GM23338 (cell line): Measurements from ENCODE around the gene TRIO. TPM values are rescaled to one million over a fixed set of nuclear protein-coding genes. Genes with fewer than 3 reads are reported as not detected.

Experiments
- ATAC-seq: fragments of 200-7000 bp; cut with Tn5 transposase; 3 replicates; pipeline ENCODE4 v1.9.1; 2020
- DNase-seq: peaks from one replicate; pipeline ENCODE4 v3.0.0-alpha.2; 2015; ENCODE audit warnings: low spot score
- H2AFZ ChIP-seq: fragments of 200-600 bp; sonication (generic); 2 replicates; pipeline ENCODE4 v1.8.0; 2016; ENCODE audit warnings: antibody characterized with exemption, mild to moderate bottlenecking, moderate library complexity
- H3F3A ChIP-seq: fragments of 200-600 bp; sonication (generic); replicated peaks from 2 replicates; pipeline ENCODE4 v1.8.0; 2017; ENCODE audit warnings: antibody characterized with exemption, mixed run types, low read depth
- H3K27ac ChIP-seq: fragments of 200-600 bp; sonication (generic); 2 replicates; pipeline ENCODE4 v1.6.1; 2016; ENCODE audit warnings: low read depth
- H3K27me3 ChIP-seq: fragments of 200-600 bp; sonication (generic); 2 replicates; pipeline ENCODE4 v1.8.0; 2016; ENCODE audit warnings: mild to moderate bottlenecking, mixed run types, moderate library complexity; ENCODE audit not compliant: insufficient read depth
- H3K36me3 ChIP-seq: fragments of 200-600 bp; sonication (generic); 2 replicates; pipeline ENCODE4 v1.8.0; 2016; ENCODE audit warnings: mild to moderate bottlenecking; ENCODE audit not compliant: insufficient read depth
- H3K4me1 ChIP-seq: fragments of 200-600 bp; sonication (generic); 2 replicates; pipeline ENCODE4 v1.8.0; 2016; ENCODE audit warnings: mild to moderate bottlenecking, moderate library complexity; ENCODE audit not compliant: insufficient read depth
- H3K4me2 ChIP-seq: fragments of 200-600 bp; sonication (generic); 2 replicates; pipeline ENCODE4 v1.7.1; 2017; ENCODE audit warnings: mixed run types
- H3K4me3 ChIP-seq: fragments of 200-600 bp; sonication (generic); 2 replicates; pipeline ENCODE4 v1.6.1; 2016; ENCODE audit warnings: mixed run types
- H3K79me2 ChIP-seq: fragments of 200-600 bp; sonication (generic); replicated peaks from 2 replicates; pipeline ENCODE4 v1.8.0; 2017; ENCODE audit warnings: mild to moderate bottlenecking; ENCODE audit not compliant: insufficient read depth
- H3K9me2 ChIP-seq: fragments of 200-600 bp; sonication (generic); 2 replicates; pipeline ENCODE4 v1.8.0; 2017; ENCODE audit not compliant: insufficient read depth
- H4K20me1 ChIP-seq: fragments of 200-600 bp; sonication (generic); replicated peaks from 2 replicates; pipeline ENCODE4 v1.8.0; 2017; ENCODE audit warnings: mild to moderate bottlenecking; ENCODE audit not compliant: insufficient read depth
- H3K27ac Mint-ChIP-seq: 2 replicates; pipeline ENCODE4 v1.8.0; 2020; ENCODE audit warnings: inconsistent platforms, mild to moderate bottlenecking, moderate library complexity, mixed read lengths
- H3K27me3 Mint-ChIP-seq: 3 replicates; pipeline ENCODE4 v1.8.0; 2022; ENCODE audit warnings: low read depth, mild to moderate bottlenecking, moderate library complexity, mixed read lengths, inconsistent platforms; ENCODE audit not compliant: insufficient read depth, poor library complexity
- H3K36me3 Mint-ChIP-seq: 3 replicates; pipeline ENCODE4 v1.8.0; 2021; ENCODE audit warnings: low read depth, mild to moderate bottlenecking, inconsistent platforms, moderate library complexity, mixed read lengths
- H3K4me1 Mint-ChIP-seq: 3 replicates; pipeline ENCODE4 v1.8.0; 2020; ENCODE audit warnings: mild to moderate bottlenecking, inconsistent platforms, mixed read lengths
- H3K4me3 Mint-ChIP-seq: 3 replicates; pipeline ENCODE4 v1.8.0; 2021; ENCODE audit warnings: moderate library complexity, mild to moderate bottlenecking, inconsistent platforms, mixed read lengths
- H3K9me3 Mint-ChIP-seq: 3 replicates; pipeline ENCODE4 v1.8.0; 2020; ENCODE audit warnings: moderate library complexity, mild to moderate bottlenecking, inconsistent platforms, mixed read lengths
- CREB1 ChIP-seq: fragments of 250-450 bp; sonication (Bioruptor Pico); IDR thresholded peaks from 2 replicates; pipeline ENCODE4 v1.5.0; 2020; ENCODE audit warnings: low read depth, mild to moderate bottlenecking, moderate library complexity
- CTCF ChIP-seq, 2 experiments: fragments of 200-600 bp in 1 of 2; sonication (generic) in 1 of 2; conservative IDR thresholded peaks; 2 replicates each; pipeline versions ENCODE4 v1.5.1 to v1.6.1; 2016 to 2017; ENCODE audit warnings: antibody characterized with exemption in 2 of 2, low read depth in 2 of 2, mild to moderate bottlenecking in 2 of 2, moderate library complexity in 1 of 2
- ETS1 ChIP-seq: IDR thresholded peaks from 2 replicates; pipeline ENCODE4 v1.6.1; 2016; ENCODE audit warnings: antibody characterized with exemption
- EZH2 ChIP-seq: fragments of 200-600 bp; sonication (generic); IDR thresholded peaks from one replicate; pipeline ENCODE4 v1.8.0; 2017; ENCODE audit warnings: antibody characterized with exemption, mild to moderate bottlenecking, low read depth; ENCODE audit not compliant: unreplicated experiment
- EZH2phosphoT487 ChIP-seq: fragments of 200-600 bp; sonication (generic); IDR thresholded peaks from one replicate; pipeline ENCODE4 v1.8.1; 2018; ENCODE audit warnings: antibody characterized with exemption; ENCODE audit not compliant: unreplicated experiment
- JUNB ChIP-seq: IDR thresholded peaks from one replicate; pipeline ENCODE4 v1.6.1; 2016; ENCODE audit warnings: antibody characterized with exemption; ENCODE audit not compliant: unreplicated experiment
- NANOG ChIP-seq: IDR thresholded peaks from 2 replicates; pipeline ENCODE4 v1.6.1; 2016; ENCODE audit warnings: antibody characterized with exemption, borderline replicate concordance
- POLR2AphosphoS5 ChIP-seq: IDR thresholded peaks from 2 replicates; pipeline ENCODE4 v1.6.1; 2016; ENCODE audit warnings: antibody characterized with exemption, low read depth
- REST ChIP-seq: IDR thresholded peaks from one replicate; pipeline ENCODE4 v1.6.1; 2018; ENCODE audit warnings: antibody characterized with exemption; ENCODE audit not compliant: unreplicated experiment
- STAT1 ChIP-seq: IDR thresholded peaks from one replicate; pipeline ENCODE4 v1.6.1; 2016; ENCODE audit warnings: antibody characterized with exemption; ENCODE audit not compliant: unreplicated experiment
- ZNF114 ChIP-seq: fragments of 250-450 bp; sonication (Bioruptor Pico); IDR thresholded peaks from 2 replicates; pipeline ENCODE4 v1.5.0; 2020; ENCODE audit warnings: mild to moderate bottlenecking, moderate library complexity
- ZNF331 ChIP-seq: fragments of 250-450 bp; sonication (Bioruptor Pico); IDR thresholded peaks from 2 replicates; pipeline ENCODE4 v1.5.0; 2020; ENCODE audit warnings: low read depth, mild to moderate bottlenecking, moderate library complexity
- ZNF462 ChIP-seq: fragments of 250-450 bp; sonication (Bioruptor Pico); IDR thresholded peaks from 2 replicates; pipeline ENCODE4 v1.5.0; 2020; ENCODE audit warnings: mild to moderate bottlenecking, moderate library complexity
- polyA plus RNA-seq: library from polyadenylated mRNA; unstranded; fragments of >200 nt; fragmentation: Nextera tagmentation; extraction: Ambion mirVana; gene quantifications from 2 replicates; pipeline ENCODE4 v1.2.1, GENCODE V29; 2016
- total RNA-seq: library from RNA; depleted of rRNA; stranded (reverse); fragments of >200 nt; shearing (Covaris generic); gene quantifications from 2 replicates; pipeline ENCODE4 v1.2.3, GENCODE V29; 2014

TRIO gene
- total and polyA plus RNA-seq, 2 experiments from 2014 or later = 13.8 to 113 TPM

GRCh38 chr5:14506140-14506538, 363.0 kb downstream of the TRIO start:
- peaks cover 22% of the 10 kb centered on the region for H3K36me3 Mint-ChIP-seq
- Histone ChIP-seq H3K9me2 (no peaks in the 10 kb centered on the region), H3K36me3 (peaks cover 8% of the 10 kb centered on the region; the same call in 1 of the 2 replicates)

More at GRCh38 chr5:14506140-14506538, 363.0 kb downstream of the TRIO start:
- H4K20me1 ChIP-seq = no peaks in the 10 kb centered on the region
- H3K4me1 ChIP-seq = no peaks in the 10 kb centered on the region
- Mint-ChIP-seq H3K27me3 (peaks cover 20% of the 10 kb centered on the region), H3K4me3 (no peak overlapping the region), H3K9me3 (no peaks in the 10 kb centered on the region), H3K27ac (no peak overlapping the region), H3K4me1 (no peaks in the 10 kb centered on the region)
- no peak for ATAC-seq
- no peaks in the 10 kb centered on the region for H3F3A ChIP-seq
- TF ChIP-seq EZH2phosphoT487 (no peak), EZH2 (no peak), CREB1 (no peak), JUNB (no peak), ZNF114 (CRISPR knock-in tag) (no peak), ETS1 (no peak), NANOG (no peak), ZNF462 (CRISPR knock-in tag) (no peak), STAT1 (no peak), CTCF (conservative IDR thresholded peaks at IDR 0.05; ENCODE audit: low read depth in 2 of 2) (no peak), REST (no peak), ZNF331 (no peak), POLR2AphosphoS5 (no peak)
- no peak overlapping the region for H2AFZ ChIP-seq
- H3K27me3 ChIP-seq = no peaks in the 10 kb centered on the region
- no peaks in the 10 kb centered on the region for H3K79me2 ChIP-seq
- no peak for DNase-seq
- H3K27ac ChIP-seq = no peak overlapping the region
- no peak overlapping the region for H3K4me2 ChIP-seq
- no peak overlapping the region for H3K4me3 ChIP-seq
